OCI-LY1 (cell line): ENCODE measurements around the gene SLIT3.
"Not testable (repeated sequence)": the region's sequence is repeated elsewhere in the genome, so short reads cannot be mapped to it uniquely, and the experiment has no call there.

Experiments used
- H2AFZ ChIP-seq: fragments of 200-600 bp; sonication (generic), shearing (Covaris generic); 2 replicates; pipeline ENCODE4 v1.6.0; 2014; ENCODE audit warnings: antibody characterized with exemption, mild to moderate bottlenecking, low read length
- H3F3A ChIP-seq: fragments of 200-600 bp; sonication (generic), shearing (Covaris generic); 2 replicates; pipeline ENCODE4 v1.6.0; 2014; ENCODE audit warnings: mild to moderate bottlenecking, antibody characterized with exemption, low read length, moderate library complexity; ENCODE audit not compliant: insufficient read depth
- H3K27ac ChIP-seq: fragments of 200-600 bp; sonication (generic); 2 replicates; pipeline ENCODE4 v1.5.1; 2014; ENCODE audit warnings: low read length, mixed run types, mild to moderate bottlenecking, low read depth; ENCODE audit not compliant: poor library complexity, severe bottlenecking
- H3K27me3 ChIP-seq: fragments of 200-600 bp; sonication (generic); 2 replicates; pipeline ENCODE4 v1.6.0; 2014; ENCODE audit warnings: antibody characterized with exemption, mild to moderate bottlenecking, low read length, moderate library complexity; ENCODE audit not compliant: insufficient read depth
- H3K36me3 ChIP-seq: fragments of 200-600 bp; sonication (generic); 2 replicates; pipeline ENCODE4 v1.6.1; 2014; ENCODE audit warnings: mild to moderate bottlenecking, antibody characterized with exemption, low read length, moderate library complexity, mixed read lengths; ENCODE audit not compliant: insufficient read depth
- H3K4me1 ChIP-seq: fragments of 200-600 bp; sonication (generic); 2 replicates; pipeline ENCODE4 v1.5.1; 2014; ENCODE audit warnings: mild to moderate bottlenecking, low read length, moderate library complexity; ENCODE audit not compliant: insufficient read depth, severe bottlenecking
- H3K4me2 ChIP-seq: fragments of 200-600 bp; sonication (generic), shearing (Covaris generic); 2 replicates; pipeline ENCODE4 v1.6.1; 2014; ENCODE audit warnings: low read length
- H3K4me3 ChIP-seq: fragments of 200-600 bp; sonication (generic); 2 replicates; pipeline ENCODE4 v1.5.1; 2014; ENCODE audit warnings: low read length, low read depth, mild to moderate bottlenecking, mixed read lengths; ENCODE audit not compliant: poor library complexity, severe bottlenecking
- H3K79me2 ChIP-seq: fragments of 200-600 bp; shearing (Covaris generic); 2 replicates; pipeline ENCODE4 v1.6.1; 2016; ENCODE audit warnings: mixed run types, low read length, mixed read lengths; ENCODE audit not compliant: insufficient read depth
- H3K9ac ChIP-seq: fragments of 200-600 bp; sonication (generic), shearing (Covaris generic); 2 replicates; pipeline ENCODE4 v1.6.1; 2014; ENCODE audit warnings: mild to moderate bottlenecking, low read length, mixed read lengths
- H3K9me2 ChIP-seq: fragments of 200-600 bp; sonication (generic), shearing (Covaris generic); 2 replicates; pipeline ENCODE4 v1.6.1; 2014; ENCODE audit warnings: low read depth, mild to moderate bottlenecking, low read length, mixed read lengths
- H3K9me3 ChIP-seq: fragments of 200-600 bp; shearing (Covaris generic); 2 replicates; pipeline ENCODE4 v1.6.1; 2014; ENCODE audit warnings: low read length, mixed read lengths
- H4K20me1 ChIP-seq: fragments of 200-600 bp; sonication (generic), shearing (Covaris generic); 2 replicates; pipeline ENCODE4 v1.6.0; 2016; ENCODE audit warnings: mild to moderate bottlenecking, low read length; ENCODE audit not compliant: insufficient read depth
- CTCF ChIP-seq: fragments of 200-600 bp; sonication (generic), shearing (Covaris generic); IDR thresholded peaks from 2 replicates; pipeline ENCODE4 v1.5.1; 2017; ENCODE audit warnings: mild to moderate bottlenecking, antibody characterized with exemption, low read length, moderate library complexity, mixed read lengths
- EZH2 ChIP-seq: fragments of 200-600 bp; sonication (generic), shearing (Covaris generic); IDR thresholded peaks from 2 replicates; pipeline ENCODE4 v1.8.0; 2017; ENCODE audit warnings: borderline replicate concordance, mixed run types, mild to moderate bottlenecking, antibody characterized with exemption, low read length, moderate library complexity, mixed read lengths

The SLIT3 gene

GRCh38 chr5:168743617-168744016 is 557.3 kb downstream of the SLIT3 start:
- no peaks in the 10 kb centered on the region for H3K4me1 ChIP-seq
- no peak for TF ChIP-seq EZH2
- TF ChIP-seq CTCF = no peak
- no peaks in the 10 kb centered on the region for H3K9me3 ChIP-seq
- no peak overlapping the region for H3K4me2 ChIP-seq
- no peaks in the 10 kb centered on the region for H3K27me3 ChIP-seq
- H3F3A ChIP-seq = no peaks in the 10 kb centered on the region
- no peaks in the 10 kb centered on the region for H3K36me3 ChIP-seq
- H3K9ac ChIP-seq = no peak overlapping the region
- H3K4me3 ChIP-seq = no peak overlapping the region
- H3K79me2 ChIP-seq = no peaks in the 10 kb centered on the region
- no peak overlapping the region for H3K27ac ChIP-seq
- no peaks in the 10 kb centered on the region for H3K9me2 ChIP-seq
- H2AFZ ChIP-seq = no peak overlapping the region
- H4K20me1 ChIP-seq = no peaks in the 10 kb centered on the region

GRCh38 chr5:168742311-168742710 is 558.6 kb downstream of the SLIT3 start:
- not testable (repeated sequence) for H3F3A ChIP-seq, H3K79me2 ChIP-seq, H3K4me1 ChIP-seq, H3K9me3 ChIP-seq, H3K9me2 ChIP-seq, H3K27me3 ChIP-seq, H3K27ac ChIP-seq, H2AFZ ChIP-seq, H3K36me3 ChIP-seq, H3K4me2 ChIP-seq, H4K20me1 ChIP-seq, H3K9ac ChIP-seq, H3K4me3 ChIP-seq

- Histone ChIP-seq H3K9me3 (no peaks in the 10 kb centered on the region), H3K36me3 (no peaks in the 10 kb centered on the region), H2AFZ (no peak overlapping the region), H3K27me3 (no peaks in the 10 kb centered on the region), H4K20me1 (no peaks in the 10 kb centered on the region), H3K4me1 (no peaks in the 10 kb centered on the region), H3F3A (no peaks in the 10 kb centered on the region), H3K79me2 (no peaks in the 10 kb centered on the region), H3K9ac (no peak overlapping the region), H3K4me2 (no peak overlapping the region), H3K9me2 (no peaks in the 10 kb centered on the region), H3K27ac (no peak overlapping the region), H3K4me3 (no peak overlapping the region)
- no peak for TF ChIP-seq EZH2
- no peak for TF ChIP-seq CTCF
These were observed 560.1 kb downstream of the SLIT3 start for GRCh38 chr5:168740811-168741213.

- no peak overlapping the region for H3K27ac ChIP-seq
- no peaks in the 10 kb centered on the region for H4K20me1 ChIP-seq
- H3K9ac ChIP-seq = no peak overlapping the region
- no peaks in the 10 kb centered on the region for H3F3A ChIP-seq
- H3K9me3 ChIP-seq = no peaks in the 10 kb centered on the region
- H3K36me3 ChIP-seq = no peaks in the 10 kb centered on the region
- no peaks in the 10 kb centered on the region for H3K4me1 ChIP-seq
- no peaks in the 10 kb centered on the region for H3K27me3 ChIP-seq
- no peaks in the 10 kb centered on the region for H3K9me2 ChIP-seq
- TF ChIP-seq CTCF (no peak), EZH2 (no peak)
- no peak overlapping the region for H3K4me3 ChIP-seq
- no peak overlapping the region for H3K4me2 ChIP-seq
- no peak overlapping the region for H2AFZ ChIP-seq
- H3K79me2 ChIP-seq = no peaks in the 10 kb centered on the region
These were observed 560.7 kb downstream of the SLIT3 start for GRCh38 chr5:168740092-168740800.
